Activated CD8-positive, alpha-beta memory T cell treated with anti-CD3 and anti-CD28 coated beads, Interleukin-2, amount 50 U/mL, for 4 hours (primary cell): Measurements from ENCODE around the gene TRMT1.

Source experiments
- DNase-seq: peaks from one replicate; pipeline ENCODE4 v3.0.0-alpha.2; 2020

TRMT1 gene

DNA sequence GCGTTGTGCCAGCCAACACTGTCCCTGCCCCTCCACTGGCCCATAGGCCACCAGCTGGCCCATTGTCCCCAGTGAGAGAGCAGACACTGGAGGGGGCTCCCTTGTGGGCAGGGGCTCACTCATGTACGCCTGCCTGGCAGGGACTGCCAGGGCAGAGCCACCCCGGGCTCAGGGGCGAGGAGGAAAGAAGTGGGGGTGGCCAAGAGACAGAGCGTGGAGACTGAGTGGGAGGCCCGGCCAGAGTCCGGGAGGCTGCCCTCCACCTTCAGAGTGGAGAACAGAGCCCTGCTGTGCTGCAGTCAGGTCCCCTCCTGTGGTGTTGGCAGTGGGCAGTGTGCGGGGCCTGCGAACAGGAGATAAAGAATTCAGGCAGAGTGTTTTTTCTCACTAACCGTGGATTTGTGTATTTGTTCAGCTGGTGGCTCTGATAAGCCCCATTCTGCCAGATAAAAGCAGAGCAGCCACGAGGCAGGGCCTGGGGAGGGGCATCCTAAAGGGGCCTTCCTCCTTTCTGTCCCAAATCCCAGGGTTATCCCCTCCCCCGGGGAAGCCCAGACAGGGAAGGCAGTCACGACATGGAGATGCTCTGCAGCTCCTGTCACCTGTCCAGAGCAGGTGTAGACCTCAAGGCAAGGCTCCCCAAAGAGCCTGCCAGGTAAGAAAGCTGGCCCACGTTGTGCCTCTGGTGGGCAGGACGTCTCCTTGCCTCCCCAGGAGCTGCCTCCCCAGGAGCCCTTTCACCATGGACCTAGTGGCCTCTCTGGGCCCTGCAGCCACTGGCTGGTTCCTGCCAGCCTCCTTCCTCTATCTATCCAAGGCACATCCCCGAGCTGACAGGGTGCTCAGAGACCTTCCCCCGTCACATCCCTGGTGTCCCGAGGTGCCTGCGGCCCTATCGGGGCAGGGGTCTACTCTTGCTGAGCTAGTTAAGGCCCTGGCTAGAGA, 46.9 kb downstream of the TRMT1 start:
- no peak for DNase-seq

DNA sequence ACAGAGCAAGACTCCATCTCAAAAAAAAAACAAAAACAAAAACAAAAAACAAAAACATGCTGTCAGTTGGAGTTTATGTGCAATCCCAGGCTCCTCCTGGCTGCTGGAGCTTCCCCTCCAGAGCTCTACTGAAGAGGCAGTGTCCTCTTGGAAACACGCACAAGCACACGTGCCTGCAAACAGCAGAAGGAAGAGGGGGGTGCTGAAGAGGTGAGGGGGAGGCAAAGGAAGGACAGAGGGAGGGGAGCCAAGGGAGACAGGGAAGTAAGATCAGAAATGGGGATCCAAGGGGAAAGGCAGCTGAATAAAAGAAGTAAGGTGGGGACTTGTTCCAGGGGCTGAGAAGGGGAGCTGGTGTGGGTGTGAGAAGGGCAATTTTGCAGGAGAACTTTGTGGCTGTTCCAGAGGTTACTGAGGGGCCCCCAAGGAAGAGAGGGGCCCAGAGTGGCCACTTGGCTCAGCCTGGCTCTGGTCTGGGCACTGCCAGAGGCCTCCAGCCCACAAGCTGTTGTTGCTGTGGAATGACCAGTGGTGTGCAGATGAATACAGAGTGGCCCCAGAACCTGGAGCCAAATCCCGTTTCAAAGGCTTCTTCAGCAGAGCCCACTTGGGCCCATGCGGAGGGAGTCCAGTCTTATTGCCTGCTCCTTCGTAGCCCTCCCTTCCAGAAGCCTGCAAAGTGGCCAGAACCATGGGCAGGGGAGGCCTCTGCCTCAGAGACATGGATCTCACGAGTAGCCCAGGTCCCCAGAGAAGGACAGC, 48.3 kb downstream of the TRMT1 start:
- DNase-seq = no peak

DNA sequence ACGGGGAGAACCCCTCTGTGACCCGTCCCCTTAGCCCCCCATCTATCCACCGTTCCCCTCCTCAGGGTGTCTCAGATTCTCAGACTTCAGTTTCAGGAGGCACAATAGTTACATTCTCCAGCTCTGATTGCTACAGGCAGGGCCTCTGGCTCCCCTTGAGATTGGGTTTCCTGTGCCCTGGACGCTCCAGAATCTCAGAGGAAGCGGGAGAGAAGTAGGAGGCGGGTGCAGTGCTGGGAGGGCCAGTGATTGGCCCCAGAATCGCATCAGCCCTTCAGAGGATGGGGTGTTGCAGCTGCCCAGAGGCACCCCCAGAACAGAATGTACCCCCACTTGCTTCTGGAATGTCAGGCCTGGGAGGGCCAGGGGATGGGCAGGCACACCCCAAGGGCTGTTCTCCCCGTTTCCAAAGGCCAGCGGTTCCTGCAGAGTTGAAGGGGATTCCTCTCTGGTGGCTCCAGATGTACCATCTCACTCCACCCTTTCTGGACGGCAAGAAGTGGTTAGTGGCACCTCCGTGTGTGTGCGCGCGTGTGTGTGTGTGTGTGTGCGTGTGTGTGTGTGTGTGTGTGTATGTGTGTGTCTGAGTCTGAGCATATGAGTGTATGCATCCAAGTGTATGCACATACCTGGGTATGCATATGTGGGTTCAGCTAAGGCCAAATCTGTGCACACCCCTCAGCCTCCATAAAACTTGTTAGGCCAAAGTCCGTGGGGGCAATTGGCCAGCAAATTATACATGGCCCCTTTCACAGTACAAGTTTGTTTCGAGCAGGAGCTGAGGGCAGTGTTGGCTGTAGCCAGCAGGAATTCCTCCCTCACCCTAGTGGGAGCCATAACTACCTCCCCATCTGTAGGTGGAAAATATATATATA, 49.4 kb downstream of the TRMT1 start:
- no peak for DNase-seq

DNA sequence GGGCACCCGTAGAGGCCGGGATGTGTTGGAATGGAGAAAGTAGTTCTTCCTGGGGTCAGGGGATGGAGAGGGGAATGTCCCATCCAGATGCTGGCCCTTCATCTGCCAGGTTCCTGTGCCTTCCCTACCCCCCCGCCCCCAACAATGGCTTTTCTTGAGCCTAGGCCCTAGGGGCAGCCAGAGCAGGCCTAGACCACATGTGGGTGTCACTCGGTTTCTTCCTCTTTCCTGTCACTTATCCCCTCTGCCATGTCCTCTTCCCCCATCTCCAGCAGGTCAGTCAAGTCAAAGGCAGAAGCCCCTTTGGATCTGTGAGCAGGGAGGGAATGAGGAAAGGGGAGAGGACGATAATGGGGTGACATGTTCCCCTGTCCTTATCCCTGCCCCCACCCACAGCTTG, 50.3 kb downstream of the TRMT1 start:
- DNase-seq = no peak

DNA sequence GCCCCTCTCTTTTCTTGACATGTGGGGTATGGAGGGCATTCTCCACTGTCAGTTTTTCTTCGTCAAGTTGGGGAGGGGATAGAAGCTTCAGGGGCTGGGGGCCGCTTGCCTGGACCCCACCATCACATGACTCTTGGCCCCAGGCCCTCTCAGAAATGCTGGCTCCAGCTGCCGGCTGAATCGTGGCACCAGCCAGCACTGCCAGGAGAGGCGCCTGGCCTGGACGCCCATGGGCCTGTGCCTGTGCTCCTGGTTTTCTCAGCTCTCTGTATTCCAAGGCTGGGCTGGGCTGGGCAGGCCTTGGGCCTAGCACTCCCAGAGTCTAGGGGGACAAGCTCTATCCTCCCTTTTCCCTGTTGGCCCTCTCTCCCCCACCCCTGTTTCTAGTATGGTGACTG, 52.4 kb downstream of the TRMT1 start:
- no peak for DNase-seq

DNA sequence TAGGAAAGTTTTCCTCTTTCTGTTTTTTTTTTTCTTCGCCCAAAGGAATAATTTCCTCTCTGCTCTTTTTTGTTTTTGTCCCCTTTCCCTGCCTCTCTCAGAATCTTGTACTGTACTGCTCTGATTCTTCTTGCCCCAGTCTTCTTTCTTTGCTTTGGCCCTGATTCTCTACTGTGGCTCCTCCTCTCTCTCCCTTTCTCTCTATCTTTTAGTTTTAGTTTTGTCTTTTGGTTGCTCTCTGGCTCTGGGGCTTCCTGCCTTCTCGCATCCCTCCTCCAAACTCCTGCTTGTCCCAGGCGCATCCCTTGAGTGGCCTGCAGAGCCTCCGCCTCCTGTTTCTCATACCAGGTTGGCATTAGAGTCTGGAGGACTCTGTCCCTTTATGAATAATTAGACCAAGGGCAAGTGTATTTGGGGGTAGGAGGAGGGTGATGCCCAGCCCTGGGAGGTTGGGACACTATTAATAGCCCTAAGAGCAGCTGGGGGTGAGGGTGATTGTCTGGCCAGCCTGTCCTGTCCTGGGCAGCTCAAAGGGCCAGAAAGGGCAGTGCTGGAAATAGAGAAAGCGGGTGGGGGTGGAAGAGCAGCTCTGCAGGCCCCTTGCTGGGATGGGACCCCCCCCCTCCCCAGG, 53.0 kb downstream of the TRMT1 start:
- no peak for DNase-seq

DNA sequence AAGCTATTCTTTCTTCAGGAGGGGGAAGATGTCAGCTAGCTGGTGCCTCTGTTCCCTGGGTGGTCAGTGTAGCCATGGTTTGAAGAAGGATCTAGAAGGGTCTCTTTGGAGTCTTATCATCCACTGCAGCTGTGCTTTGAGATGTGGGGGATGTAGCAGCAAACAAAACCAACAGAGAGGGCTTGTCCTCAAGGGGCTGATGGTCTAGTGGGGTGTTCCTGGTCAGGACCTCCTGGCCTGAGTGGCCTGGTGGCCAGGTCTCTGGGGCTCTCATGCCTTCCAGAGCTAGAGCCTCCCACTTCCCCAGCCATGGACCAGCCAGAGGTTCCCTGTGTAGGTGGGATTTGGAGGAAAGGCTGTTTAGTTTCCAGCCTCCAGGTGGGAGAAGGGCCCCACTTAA, 54.2 kb downstream of the TRMT1 start:
- DNase-seq = no peak

DNA sequence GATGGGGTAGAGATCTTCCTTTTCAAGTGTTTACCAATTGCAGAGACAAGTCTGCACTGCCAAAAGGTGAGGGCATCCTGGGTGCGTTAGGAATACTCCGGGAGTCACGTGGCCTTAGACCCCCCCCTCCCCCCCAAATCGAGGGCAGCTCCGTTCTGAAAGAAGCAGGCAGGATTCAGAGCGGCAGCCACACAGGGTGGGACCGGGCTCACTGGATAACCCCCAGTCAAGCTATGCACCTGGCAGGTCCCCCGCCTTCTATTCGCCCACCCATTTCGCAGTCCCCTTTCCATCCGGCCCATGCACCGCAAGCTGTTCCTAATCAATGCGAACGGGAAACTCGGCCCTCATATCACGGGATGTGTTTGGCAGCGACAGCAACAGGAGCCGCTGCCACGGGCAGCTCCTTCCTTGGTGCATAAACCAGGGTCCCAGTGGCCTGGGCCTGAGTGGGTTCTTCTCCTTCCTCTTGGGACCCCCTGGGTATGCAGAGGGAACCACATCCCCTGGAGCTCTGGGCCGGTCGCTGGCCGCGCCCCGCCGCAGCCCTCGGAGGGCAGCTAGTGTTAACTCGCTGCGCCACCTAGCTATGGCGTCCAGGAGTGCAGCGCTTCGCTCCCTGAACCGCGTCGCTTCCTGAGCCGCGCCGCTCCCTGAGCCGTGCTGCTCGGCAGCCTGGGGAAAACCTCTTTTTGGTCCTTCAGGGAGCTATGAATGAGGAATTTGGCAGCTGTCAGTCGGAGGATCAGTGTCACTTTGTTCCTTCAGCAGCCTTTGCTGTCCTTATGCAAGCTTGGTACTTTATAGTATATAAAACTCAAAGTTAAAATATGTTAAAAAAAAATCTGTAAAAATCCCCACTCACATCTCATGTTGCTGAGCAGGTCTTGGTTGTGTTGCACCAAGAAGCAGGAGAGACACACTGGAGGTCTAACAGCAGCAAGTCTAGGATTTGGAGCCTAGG, 55.3 kb downstream of the TRMT1 start:
- DNase-seq = peak; percentile 82

DNA sequence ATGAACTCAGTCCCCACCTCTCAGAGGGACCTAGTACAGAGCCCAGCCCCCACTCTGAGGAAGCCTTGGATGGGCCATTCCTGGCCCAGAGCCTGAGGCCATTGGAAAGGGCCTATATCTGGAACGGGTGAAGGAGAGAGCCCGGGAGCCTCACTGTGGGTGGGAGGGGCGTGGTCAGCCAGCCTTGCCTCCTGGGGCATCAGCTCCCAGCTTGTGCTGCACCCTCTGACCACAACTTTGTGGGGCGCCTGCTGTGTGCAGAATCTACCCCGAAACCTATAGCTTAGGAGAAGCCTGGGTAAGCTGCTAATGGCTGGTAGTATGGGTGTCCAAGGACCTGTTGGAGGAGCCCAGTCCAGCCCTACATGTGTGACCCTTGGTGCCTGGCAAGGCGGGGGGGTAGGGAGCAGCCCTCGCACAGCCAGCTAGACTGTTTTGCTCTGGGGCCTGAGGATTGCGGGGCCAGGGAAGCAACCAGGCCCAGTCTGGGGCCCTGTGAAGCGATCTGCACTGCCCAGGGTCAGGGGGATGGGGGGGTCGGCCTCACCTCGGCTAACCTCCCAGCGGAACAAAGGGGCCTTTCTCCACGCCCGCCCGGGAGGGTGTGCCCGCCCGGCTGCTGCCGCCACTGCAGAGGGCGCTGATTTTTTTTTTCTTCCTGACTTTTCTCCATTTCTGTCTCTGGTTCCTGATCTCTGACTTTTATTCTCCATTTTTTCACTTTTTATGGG, 56.1 kb downstream of the TRMT1 start:
- DNase-seq = no peak

DNA sequence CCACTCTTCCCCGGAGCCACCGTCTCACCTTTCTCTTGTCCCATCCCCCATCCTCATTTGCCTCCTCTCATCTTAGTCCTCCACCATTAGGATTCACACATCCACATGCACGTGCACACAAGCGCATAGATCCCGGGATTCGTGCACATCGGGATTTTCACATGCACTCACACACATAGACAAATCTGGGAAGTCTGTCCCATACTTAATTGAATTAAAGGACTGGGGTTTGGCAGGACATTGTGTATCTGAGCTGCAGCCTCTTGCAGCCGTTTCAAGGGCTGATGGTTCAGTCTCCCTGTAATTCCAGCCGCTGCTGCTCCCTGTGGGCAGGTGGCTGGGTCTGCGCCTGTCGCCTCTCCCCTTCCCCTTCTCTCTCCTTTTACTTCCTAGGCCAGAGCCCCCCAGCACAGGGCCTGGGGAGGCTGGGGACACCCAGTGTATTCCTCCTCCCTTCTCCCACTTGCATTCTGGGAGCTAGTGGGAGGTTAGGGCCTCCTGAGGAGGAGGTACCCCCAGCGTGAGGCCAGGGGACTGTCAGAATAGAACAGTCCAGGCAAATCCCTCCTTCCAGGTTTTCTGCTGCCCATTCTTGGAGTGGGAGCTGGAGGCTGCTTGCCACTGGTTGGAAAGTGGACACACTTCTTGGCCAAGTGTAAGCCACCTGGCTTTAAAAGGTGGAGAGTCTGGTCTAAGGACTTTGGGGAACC, 57.4 kb downstream of the TRMT1 start:
- DNase-seq = no peak

DNA sequence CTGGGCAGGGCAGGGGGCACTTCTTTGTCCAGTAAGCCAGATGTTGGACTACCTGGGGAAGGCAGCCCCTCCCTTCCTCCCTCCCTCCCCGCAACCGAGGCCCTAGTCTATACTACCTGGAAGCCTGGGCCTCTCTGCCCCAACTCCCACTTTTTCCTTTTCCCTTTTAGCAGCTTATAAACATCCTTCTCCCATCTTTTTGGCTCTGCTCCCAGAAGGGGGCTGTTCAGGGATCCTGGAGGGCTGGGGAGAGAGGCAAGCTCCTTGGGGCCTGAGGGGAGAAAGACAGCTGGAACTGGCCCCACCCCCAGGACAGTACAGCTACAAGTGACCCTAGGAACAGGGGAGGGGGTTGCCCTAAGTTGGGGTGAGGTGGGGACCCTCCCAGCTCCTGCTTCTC, 58.8 kb downstream of the TRMT1 start:
- DNase-seq = no peak

DNA sequence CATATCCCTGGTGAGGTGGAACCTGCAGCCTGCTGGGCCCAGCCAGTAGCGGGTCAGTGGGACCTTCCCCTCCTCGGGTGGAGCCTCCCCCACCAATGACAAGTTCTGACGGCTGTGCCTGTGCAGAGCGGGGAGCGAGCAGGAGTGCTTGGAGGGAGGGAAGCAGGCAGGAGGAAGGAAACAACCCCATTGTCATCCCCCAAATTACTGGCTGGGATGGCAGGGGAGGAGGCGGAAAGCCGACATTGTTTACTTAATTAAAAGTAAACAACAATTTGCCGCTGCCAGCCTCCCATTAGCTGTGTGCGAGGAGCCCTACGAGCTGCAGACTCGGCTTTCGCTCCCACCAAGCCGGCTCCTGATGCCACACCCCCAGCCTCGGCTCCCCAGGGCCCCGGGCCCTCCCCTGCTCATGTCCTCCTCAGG, 59.4 kb downstream of the TRMT1 start:
- no peak for DNase-seq

DNA sequence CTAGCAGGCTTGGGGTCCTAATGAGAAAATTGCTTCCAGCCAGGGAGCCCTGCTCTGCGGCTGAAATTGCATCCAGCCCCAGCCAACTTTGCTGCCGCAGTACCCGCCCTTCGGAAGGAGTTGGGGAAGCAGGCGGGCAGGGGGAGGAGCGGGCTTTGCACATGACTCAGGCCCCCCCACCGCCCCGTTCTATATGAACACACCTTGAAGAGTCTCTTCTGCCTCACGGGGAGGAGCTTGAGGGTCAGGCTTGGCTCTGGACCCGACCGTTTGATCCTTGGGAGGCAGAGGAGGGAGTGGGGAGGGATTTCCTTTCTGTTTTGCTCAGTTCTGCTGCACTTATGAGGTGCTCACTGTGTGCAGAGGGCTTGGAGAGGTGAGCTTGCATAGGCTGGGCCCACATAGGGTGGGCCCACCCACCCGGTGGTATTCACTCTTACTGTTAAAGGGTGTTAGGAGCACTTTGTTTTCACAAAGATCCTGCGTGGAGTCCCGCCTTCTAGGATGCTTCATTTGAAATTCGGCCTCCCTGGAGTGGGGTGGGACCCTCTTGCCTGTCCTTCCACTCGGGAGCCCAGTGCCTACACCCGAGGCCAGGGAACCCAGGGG, 60.4 kb downstream of the TRMT1 start:
- DNase-seq = no peak

DNA sequence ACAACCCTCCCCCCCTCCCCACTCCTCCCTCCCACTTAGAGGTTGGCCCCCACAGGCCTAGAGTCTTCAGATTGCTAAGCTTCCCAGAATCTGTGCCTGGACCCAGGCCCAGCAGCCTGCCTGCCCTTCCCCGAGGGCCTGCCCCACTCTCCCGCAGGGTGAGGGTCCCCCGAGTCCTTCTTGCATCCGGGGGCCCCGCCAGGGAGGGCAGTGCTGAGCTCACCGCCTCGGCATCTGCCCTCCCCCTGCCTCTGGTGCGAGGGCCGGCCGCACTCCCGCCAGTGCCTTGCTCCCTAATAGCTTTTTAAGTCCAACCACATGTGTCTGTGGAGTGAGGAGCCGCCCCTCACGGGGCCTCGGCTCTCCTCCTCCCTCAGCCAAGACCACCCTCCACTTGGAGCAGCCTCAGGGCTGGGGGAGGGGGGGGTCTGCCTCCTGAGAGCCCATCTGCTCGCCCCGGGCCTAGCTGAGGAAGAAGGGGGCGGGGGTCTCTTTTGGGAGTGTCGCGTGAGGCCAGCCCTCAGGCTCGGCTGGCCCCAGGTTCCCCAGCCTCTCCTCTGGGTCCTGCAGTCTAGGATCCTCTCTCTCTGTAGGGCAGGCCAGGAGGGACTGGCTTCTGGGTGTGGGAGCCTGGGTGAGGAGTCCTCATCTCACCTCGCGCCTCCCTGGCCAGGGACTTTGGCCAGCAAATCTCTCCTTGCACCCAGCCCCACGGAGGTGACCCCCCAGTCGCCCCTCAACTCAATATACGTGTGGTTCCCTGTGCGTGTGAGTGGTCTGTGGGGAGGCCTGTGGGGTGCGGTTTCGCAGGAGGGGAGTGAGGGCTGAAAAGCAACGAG, 61.1 kb downstream of the TRMT1 start:
- DNase-seq = no peak
